Peyer's patch (tissue), 4 donors: ENCODE measurements around the gene HECA. TPM values are rescaled to one million over a fixed set of nuclear protein-coding genes. Genes with fewer than 3 reads are reported as not detected.

Source experiments
- DNase-seq, 3 donors: peaks; one replicate each; pipeline ENCODE4 v3.0.0-alpha.2; 2017 to 2019
- H3K27ac ChIP-seq, 4 donors: fragments of 200-600 bp; sonication (generic); one replicate each; pipeline ENCODE4 v1.5.1; 2016 to 2019
- H3K27me3 ChIP-seq, 2 donors: fragments of 200-600 bp; sonication (generic); one replicate each; pipeline ENCODE4 v1.5.1; 2019
- H3K36me3 ChIP-seq, 3 donors: fragments of 200-600 bp; sonication (generic); one replicate each; pipeline ENCODE4 v1.5.1; 2016 to 2019
- H3K4me1 ChIP-seq, 4 donors: fragments of 200-600 bp; sonication (generic); one replicate each; pipeline ENCODE4 v1.5.1; 2016 to 2019
- H3K4me3 ChIP-seq, 4 donors: fragments of 200-600 bp; sonication (generic); 1 replicate in 3 of 4; 2 replicates in 1 of 4; pipeline ENCODE4 v1.5.1; 2016 to 2019; ENCODE audit warnings: mild to moderate bottlenecking in 1 of 4
- H3K9me3 ChIP-seq, 4 donors: fragments of 200-600 bp; sonication (generic); one replicate each; pipeline ENCODE4 v1.5.1; 2016 to 2019; ENCODE audit warnings: mild to moderate bottlenecking in 1 of 4
- CTCF ChIP-seq, 6 experiments: fragments of 450-650 bp in 4 of 6; fragments of 200-600 bp in 2 of 6; sonication (generic) in 1 of 6; IDR thresholded peaks; one replicate each; pipeline ENCODE4 v1.5.1; 2017 to 2019; ENCODE audit warnings: antibody characterized with exemption in 6 of 6, mild to moderate bottlenecking in 3 of 6, moderate library complexity in 1 of 6
- POLR2A ChIP-seq, 2 donors: fragments of 450-650 bp; IDR thresholded peaks; one replicate each; pipeline ENCODE4 v1.5.1; 2017; ENCODE audit warnings: antibody characterized with exemption in 2 of 2, mild to moderate bottlenecking in 2 of 2, moderate library complexity in 2 of 2
- total RNA-seq, 4 donors: library from RNA; depleted of rRNA; stranded (reverse); fragments of >200 nt; gene quantifications; one replicate each; pipeline ENCODE4 v1.1.0, GENCODE V29; 2016

Gene HECA
- total RNA-seq, 4 donors from 2014 or later, result 43.6 to 60.9 (median 51.6) TPM

- TF ChIP-seq CTCF (IDR thresholded peaks at IDR 0.05), result no peak
- TF ChIP-seq POLR2A (IDR thresholded peaks at IDR 0.05), result no peak
- no peaks in the 10 kb centered on the region for H3K36me3 ChIP-seq
- no peaks in the 10 kb centered on the region for H3K27me3 ChIP-seq
- H3K27ac ChIP-seq, result peak overlapping the region in 1 of 4 donors; percentile 5
- H3K4me1 ChIP-seq, result peaks cover 0 to 18% (median 0%) of the 10 kb centered on the region in 4 donors
- no peaks in the 10 kb centered on the region for H3K9me3 ChIP-seq
- DNase-seq, result no peak
- no peak overlapping the region for H3K4me3 ChIP-seq
Observed at GRCh38 chr6:139129284-139129683, 5.6 kb upstream of the HECA start.

- TF ChIP-seq CTCF (IDR thresholded peaks at IDR 0.05) (no peak), POLR2A (IDR thresholded peaks at IDR 0.05) (no peak)
- peak overlapping the region in 2 of 4 donors; percentile 6 to 99 for H3K27ac ChIP-seq
Observed at GRCh38 chr6:139131736-139132280, 3.1 kb upstream of the HECA start.

DNA sequence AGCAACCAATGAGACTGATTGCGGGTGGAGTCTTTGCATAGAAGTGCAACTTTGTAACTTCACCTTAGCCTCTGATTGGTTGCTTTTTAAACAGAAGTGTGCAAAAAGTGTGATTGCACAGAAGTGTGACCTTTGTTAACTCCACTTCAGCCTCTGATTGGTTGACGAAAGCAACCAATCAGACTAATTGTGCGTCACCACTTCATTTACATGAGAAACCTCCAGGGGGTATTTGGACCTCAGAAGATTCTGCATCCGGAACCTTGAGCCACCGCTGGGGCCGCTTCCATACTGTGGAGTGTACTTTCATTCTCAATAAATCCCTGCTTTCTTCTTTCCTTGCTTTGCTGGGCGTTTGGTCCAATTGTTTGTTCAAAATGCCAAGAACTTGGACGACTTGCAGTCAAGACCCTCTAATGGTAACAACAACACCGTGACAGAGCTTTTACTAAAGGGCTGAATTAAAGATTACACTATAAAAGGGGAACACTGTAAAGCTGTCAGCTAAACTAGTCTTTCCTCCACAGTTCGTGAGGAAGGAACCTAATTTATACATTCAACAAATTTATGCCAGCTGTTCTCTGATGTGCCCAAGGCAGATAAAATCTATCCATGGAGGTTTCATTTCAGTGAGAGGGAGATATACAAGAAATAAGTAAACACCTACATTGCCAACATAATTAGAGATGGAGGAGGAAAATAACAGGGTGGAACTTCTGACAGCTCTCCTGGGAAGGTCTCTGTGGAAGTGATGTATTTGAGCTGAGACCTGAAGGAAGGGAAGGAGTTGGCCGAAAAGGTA, 1.4 kb upstream of the HECA start:
- no peaks in the 10 kb centered on the region for H3K9me3 ChIP-seq
- peak overlapping the region in 1 of 4 donors; percentile 13 for H3K4me3 ChIP-seq
- peak overlapping the region; percentile 61 to 99 (median 98) for H3K27ac ChIP-seq
- H3K4me1 ChIP-seq, result peaks cover 0 to 16% (median 4%) of the 10 kb centered on the region in 4 donors
- no peak for TF ChIP-seq POLR2A (IDR thresholded peaks at IDR 0.05)
- peak in 2 of 6 experiments; percentile 5 to 8 for TF ChIP-seq CTCF (IDR thresholded peaks at IDR 0.05)
- H3K36me3 ChIP-seq, result no peaks in the 10 kb centered on the region
- H3K27me3 ChIP-seq, result no peaks in the 10 kb centered on the region
- DNase-seq, result peak in 2 of 3 donors; percentile 72 to 74

More at GRCh38 chr6:139131736-139132280, 3.1 kb upstream of the HECA start:
- H3K4me3 ChIP-seq, result no peak overlapping the region
- H3K9me3 ChIP-seq, result no peaks in the 10 kb centered on the region
- peaks cover 0 to 10% (median 2%) of the 10 kb centered on the region in 4 donors for H3K4me1 ChIP-seq
- H3K27me3 ChIP-seq, result no peaks in the 10 kb centered on the region
- H3K36me3 ChIP-seq, result no peaks in the 10 kb centered on the region
- no peak for DNase-seq

GRCh38 chr6:139134064-139134395, 850 bp upstream of the HECA start:
- no peaks in the 10 kb centered on the region for H3K9me3 ChIP-seq
- no peak for TF ChIP-seq CTCF (IDR thresholded peaks at IDR 0.05)
- H3K36me3 ChIP-seq, result no peaks in the 10 kb centered on the region
- peak overlapping the region; percentile 61 to 99 (median 98) for H3K27ac ChIP-seq
- H3K27me3 ChIP-seq, result no peaks in the 10 kb centered on the region
- H3K4me3 ChIP-seq, result peak overlapping the region in 1 of 4 donors; percentile 13
- no peak for DNase-seq
- H3K4me1 ChIP-seq, result peaks cover 0 to 16% (median 4%) of the 10 kb centered on the region in 4 donors

- peak; percentile 73 to 88 (median 85) for DNase-seq
Observed at GRCh38 chr6:139135578-139136545, 982 bp downstream of the HECA start.

More at GRCh38 chr6:139135578-139136545, 982 bp downstream of the HECA start:
- Histone ChIP-seq H3K4me3 (peak overlapping the region; percentile 71 to 93 (median 84)), H3K4me1 (peaks cover 0 to 16% (median 4%) of the 10 kb centered on the region in 4 donors), H3K36me3 (no peaks in the 10 kb centered on the region), H3K27ac (peak overlapping the region; percentile 98 to 99 (median 99)), H3K27me3 (no peaks in the 10 kb centered on the region), H3K9me3 (no peaks in the 10 kb centered on the region)
- TF ChIP-seq POLR2A (IDR thresholded peaks at IDR 0.05), result peak; percentile 2 to 21
- peak in 2 of 6 experiments; percentile 33 to 35 for TF ChIP-seq CTCF (IDR thresholded peaks at IDR 0.05)
